NCI-H748 (cell line): ENCODE data around the gene GAN.
"Not testable (repeated sequence)": the region's sequence is repeated elsewhere in the genome, so short reads cannot be mapped to it uniquely, and the experiment has no call there.

Experiments used
- DNase-seq: peaks from one replicate; lab custom pipeline; 2025; ENCODE audit not compliant: unreplicated experiment; lab: John Stamatoyannopoulos, UW

The GAN gene

DNA sequence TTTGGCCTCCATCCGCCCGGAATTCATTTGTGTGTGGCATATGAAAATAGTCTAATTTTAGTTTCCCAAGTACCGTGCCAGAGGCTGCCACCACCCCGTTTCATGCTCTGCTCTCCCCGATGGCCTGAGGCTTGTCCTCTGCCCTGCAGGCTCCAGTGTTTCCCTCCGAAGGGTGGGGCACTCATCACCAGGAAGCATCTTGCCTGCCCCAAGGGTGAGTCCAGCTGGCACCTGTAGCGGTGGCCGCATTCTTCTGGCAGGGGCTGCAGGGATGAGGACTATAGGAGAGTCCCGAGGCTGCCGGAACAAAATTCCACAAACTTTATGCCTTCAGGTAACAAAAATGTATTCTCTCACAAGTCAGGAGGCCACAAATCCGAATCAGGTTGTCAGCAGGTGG, 106.8 kb downstream of the GAN start:
- DNase-seq, result no peak

DNA sequence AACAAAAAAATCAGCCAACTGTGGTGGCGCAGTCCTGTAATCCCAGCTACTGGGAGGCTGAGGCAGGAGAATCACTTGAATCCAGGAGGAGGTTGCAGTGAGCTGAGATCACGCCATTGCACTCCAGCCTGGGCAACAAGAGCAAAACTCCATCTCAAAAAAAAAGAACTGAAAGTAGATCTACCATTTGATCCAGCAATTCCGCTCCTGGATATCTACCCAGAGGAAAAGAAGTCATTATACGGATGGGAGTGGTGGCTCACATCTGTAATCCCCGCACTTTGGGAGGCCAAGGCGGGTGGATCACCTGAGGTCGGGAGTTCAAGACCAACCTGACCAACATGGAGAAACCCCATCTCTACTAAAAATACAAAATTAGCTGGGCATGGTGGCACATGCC, 107.4 kb downstream of the GAN start:
- DNase-seq, result not testable (repeated sequence)

DNA sequence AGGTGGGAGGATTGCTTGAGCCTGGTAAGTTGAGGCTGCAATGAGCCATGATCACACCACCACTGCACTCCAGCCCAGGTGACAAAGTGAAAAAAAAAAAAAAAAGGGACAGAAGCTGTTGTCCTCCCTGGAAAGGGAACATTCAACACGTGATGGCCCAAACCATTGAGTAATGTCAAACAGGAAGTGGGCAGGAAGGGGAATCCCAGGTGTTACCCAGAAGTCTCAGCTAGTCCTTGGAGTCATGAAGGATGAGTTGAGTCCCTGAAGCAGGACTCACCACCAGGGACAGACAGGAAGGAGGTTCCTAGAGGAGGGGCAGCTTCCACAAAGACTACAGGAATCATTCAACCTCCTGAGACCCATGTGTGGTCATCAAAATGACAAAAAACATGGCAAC, 110.0 kb downstream of the GAN start:
- no peak for DNase-seq

DNA sequence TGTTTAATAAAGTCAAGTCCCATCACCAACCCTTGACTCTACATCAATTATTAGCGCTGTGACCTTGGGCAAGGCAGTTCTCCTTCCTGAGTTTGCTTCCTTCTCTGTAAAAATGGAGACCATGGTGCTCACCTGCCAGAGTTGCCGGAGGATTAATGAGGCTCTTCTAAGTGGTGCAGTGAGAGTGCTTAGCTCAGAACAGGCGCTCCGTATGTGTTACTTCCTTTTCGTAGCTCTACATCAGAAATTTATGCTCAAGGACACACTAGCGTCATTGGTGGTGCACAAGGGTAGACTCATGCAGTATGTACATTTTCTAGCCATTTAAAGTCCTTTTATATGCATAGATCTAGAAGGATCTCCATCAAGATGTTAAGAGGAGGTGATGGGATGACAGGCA, 112.5 kb downstream of the GAN start:
- DNase-seq, result no peak

DNA sequence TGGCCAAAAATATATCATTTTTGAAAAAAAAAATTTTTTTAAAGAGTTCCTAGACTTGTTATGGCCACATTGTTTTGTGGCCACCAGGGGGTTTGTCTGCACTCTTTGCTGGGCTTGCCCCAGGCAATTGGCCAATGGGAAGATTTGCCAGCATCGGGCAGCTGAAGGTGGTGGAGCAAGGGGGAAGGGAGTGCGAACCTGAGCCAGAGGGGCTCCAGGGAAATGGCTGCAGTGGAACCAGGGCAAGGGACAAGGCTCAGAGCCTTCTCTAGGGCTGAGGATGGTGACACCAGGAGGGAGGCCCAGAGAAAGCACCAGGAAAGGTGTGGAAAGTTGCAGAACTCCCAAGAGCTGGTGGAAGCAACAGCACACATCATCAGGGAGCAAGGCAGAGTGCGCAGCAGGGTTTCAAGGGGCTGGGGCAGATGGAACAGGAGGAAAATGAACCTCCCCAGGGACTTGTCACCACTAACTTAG, 114.3 kb downstream of the GAN start:
- DNase-seq, result no peak

DNA sequence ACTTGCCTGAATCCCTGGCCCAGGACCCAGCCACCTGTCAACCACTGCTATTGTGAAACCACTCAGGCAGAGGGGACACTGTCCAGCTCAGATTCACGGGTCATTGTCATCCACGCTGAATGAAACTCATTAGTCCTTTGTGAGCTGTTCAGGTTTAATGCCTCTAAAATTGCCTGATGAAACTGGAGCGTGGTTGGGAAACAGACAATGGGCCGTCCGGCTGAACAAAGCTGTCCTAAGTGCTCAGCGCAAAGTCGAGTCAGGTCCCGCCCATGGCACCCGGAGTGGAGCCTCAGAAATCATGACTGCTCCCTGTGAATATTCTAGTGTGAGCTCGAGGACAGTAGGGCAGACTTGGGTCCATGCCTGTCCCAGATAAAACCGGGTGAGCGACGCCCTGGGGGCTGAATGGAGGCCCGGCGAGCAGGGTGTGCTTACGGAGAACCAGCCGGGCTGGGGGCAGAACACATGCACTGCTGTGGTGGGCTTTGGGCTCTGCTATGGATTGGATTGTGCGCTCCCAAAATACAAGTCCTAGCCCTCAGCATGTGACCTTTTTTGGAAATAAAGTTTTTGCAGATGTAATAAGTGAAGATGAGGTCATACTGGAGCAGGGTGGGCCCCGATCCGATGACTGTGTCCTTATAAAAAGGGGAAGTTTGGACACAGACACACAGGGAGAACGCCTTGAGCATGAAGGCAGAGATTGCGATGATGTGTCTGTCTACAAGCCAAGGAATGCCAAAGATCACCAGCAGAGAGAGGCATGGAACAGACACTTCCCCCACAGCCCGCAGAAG, 117.0 kb downstream of the GAN start:
- peak; percentile 83 for DNase-seq

DNA sequence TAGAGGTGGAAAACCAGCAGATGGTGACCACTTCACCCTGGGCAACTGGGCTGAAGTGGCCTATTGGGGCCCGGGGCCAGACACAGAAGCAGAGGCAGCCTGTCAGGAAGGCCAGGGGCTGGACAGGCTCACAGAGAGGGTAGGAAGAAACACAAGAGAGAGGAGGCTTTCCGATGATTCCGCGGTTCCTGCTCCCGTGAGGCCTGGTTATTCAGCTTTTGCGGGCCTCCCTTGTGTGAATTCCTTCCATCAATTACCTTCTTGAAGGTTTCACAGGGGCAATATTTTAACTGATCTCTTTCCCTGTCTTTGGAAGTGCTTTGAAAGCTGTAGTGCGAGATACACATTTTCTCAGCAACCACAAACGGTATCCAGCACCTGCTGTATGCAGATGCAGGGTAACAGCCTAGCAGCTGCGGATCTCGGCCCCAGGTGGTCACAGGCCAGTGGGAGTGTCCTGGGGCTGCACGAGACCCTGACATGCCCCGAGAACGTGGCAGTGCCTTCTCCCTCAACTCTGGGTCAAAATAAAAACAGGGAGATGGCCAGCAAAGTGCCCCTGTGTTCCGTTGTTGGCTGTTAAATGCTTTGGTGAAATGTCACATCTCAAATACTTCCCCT, 118.3 kb downstream of the GAN start:
- peak; percentile 15 for DNase-seq

DNA sequence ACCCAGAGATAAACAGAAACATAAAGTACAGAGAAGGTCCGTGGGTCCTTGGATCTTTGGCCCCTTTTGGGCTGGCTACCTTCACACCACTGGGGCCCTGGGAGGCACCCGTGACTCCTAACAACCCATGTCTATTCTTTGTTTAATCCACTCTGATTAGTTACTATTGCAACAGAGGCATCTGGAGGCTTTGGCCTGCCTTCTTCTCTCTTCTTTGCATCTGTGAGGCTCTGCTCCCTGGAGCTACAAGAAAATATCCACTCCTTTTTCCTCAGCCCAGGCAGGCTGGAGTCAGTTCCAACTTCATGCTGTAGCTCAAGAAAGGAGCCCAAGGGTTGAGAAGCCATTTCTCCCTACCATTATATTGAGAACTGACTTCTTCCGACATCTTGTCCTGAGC, 120.3 kb downstream of the GAN start:
- DNase-seq, result no peak

DNA sequence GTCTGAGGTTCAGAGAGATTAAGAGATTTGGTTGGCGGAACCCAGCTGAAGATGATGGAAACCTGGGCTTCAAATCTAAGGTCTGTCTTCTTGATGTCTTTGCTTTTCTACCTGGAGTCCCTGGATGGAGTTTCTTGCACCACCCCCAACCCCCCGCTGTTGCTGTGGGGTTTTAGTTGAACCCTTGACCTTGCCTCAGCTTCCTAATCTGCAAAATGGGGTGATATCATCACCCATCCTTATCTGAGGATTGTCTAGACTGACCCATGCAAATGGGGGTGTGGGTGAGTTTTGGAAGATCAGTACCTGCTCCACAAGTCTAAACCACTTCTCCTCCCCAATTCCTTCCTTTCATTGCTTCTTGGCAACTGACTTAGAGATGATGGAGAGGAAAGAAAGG, 120.8 kb downstream of the GAN start:
- DNase-seq, result no peak

DNA sequence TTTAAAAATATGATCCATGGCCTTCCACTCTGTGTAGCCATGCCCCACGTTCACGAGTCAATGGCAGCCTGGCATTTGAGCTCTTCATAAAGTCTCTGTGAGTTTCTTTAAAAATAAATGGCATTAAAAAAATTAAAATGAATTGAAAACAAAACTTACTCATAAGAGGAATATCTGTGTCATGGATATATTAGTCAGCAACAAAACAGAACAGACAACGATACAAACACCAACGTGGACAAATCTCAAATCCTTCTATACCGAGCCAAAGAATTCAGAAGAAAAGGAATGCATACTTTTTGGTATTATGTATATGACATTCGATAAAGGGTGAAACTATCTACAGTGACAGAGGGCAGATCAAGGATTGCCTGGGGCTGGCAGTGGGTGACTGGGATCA, 121.6 kb downstream of the GAN start:
- no peak for DNase-seq

DNA sequence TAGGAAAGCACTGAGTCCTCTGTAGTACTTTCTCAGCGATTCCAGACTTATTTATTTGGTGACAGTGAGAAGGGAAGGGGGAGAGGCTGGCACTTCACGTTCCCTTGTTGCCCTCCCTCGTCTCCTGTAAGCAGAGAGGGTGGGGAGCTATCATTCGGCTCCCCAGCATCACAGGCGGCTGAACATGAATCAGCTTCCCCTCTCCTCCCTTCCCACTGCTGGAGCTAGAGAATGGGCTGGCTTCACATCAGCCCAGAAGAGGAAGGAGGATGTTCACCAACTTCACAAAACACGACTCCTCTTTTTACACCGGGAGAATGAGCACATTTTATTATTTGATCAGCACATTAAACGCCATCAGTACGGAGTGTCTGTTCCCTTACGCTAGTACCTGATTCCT, 123.1 kb downstream of the GAN start:
- DNase-seq, result no peak
